Lower leg skin (tissue), 3 donors: Measurements from ENCODE around the gene PRKCZ.

Experiments used
- POLR2A ChIP-seq, 2 donors: fragments of 450-650 bp; IDR thresholded peaks; one replicate each; pipeline ENCODE4 v1.6.1; 2016 to 2017; ENCODE audit warnings: antibody characterized with exemption in 2 of 2, mild to moderate bottlenecking in 1 of 2, moderate library complexity in 1 of 2
- TF ChIP-seq, protein P1 (sequence below), 3 donors: fragments of 450-650 bp; IDR thresholded peaks; one replicate each; pipeline ENCODE4 v1.5.1; 2016; ENCODE audit warnings: antibody characterized with exemption in 3 of 3, mild to moderate bottlenecking in 3 of 3, moderate library complexity in 2 of 3

DNA sequence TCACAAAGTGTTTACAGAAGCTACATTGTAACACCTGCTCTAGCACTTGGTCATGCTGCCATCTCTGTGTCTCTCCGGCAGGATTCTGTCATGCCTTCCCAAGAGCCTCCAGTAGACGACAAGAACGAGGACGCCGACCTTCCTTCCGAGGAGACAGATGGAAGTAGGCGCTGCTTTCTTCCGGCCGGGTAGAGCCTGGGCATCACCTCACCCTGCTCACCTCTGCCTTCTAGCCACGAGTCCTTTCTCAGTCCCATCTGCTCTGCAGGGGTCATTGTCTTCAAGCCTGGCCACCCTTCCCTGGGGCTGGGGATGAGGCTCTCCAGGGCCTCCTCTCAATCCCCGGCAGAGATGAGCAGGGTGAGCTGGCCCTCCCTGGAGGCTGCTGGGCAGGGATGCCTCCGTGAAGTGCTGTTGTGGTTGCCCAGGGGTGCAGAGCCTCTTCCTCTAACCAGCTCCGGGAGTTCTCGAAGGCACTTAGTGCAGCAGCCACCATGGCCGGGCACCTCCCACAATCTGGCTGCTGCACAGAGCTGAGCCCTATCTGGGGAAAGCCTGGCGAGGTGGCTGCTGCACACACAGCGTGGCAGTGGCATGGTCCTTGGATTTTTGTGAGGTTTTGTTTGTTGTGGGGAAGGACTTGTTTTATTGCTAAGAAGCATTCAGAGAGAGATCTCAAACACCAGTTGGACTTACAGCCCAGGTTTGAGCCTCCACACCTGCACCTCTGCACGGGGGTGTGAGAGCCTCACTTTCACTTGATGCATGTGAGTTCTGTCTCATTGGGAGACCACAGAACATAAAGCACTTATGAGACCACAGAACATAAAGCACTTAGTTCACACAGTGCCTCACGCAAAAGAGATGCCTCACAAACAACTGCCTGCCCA lies 96.0 kb downstream of the PRKCZ start:
- TF ChIP-seq, protein P1, sequence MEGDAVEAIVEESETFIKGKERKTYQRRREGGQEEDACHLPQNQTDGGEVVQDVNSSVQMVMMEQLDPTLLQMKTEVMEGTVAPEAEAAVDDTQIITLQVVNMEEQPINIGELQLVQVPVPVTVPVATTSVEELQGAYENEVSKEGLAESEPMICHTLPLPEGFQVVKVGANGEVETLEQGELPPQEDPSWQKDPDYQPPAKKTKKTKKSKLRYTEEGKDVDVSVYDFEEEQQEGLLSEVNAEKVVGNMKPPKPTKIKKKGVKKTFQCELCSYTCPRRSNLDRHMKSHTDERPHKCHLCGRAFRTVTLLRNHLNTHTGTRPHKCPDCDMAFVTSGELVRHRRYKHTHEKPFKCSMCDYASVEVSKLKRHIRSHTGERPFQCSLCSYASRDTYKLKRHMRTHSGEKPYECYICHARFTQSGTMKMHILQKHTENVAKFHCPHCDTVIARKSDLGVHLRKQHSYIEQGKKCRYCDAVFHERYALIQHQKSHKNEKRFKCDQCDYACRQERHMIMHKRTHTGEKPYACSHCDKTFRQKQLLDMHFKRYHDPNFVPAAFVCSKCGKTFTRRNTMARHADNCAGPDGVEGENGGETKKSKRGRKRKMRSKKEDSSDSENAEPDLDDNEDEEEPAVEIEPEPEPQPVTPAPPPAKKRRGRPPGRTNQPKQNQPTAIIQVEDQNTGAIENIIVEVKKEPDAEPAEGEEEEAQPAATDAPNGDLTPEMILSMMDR (IDR thresholded peaks at IDR 0.05): no peak
- no peak for TF ChIP-seq POLR2A (IDR thresholded peaks at IDR 0.05)
